LNCAP (cell line): ENCODE measurements around the gene AATF.

ENCODE experiments used
- CTCF ChIP-seq: fragments of 450-650 bp; IDR thresholded peaks from 2 replicates; pipeline ENCODE4 v1.5.1; 2017; ENCODE audit warnings: mild to moderate bottlenecking

AATF gene

GRCh38 chr17:36926226-36926625 is 22.5 kb upstream of the AATF start:
- no peak for TF ChIP-seq CTCF

- no peak for TF ChIP-seq CTCF
Observed at GRCh38 chr17:36926701-36927100, 22.1 kb upstream of the AATF start.

- no peak for TF ChIP-seq CTCF
Observed at GRCh38 chr17:36928471-36929345, 20.0 kb upstream of the AATF start.

DNA sequence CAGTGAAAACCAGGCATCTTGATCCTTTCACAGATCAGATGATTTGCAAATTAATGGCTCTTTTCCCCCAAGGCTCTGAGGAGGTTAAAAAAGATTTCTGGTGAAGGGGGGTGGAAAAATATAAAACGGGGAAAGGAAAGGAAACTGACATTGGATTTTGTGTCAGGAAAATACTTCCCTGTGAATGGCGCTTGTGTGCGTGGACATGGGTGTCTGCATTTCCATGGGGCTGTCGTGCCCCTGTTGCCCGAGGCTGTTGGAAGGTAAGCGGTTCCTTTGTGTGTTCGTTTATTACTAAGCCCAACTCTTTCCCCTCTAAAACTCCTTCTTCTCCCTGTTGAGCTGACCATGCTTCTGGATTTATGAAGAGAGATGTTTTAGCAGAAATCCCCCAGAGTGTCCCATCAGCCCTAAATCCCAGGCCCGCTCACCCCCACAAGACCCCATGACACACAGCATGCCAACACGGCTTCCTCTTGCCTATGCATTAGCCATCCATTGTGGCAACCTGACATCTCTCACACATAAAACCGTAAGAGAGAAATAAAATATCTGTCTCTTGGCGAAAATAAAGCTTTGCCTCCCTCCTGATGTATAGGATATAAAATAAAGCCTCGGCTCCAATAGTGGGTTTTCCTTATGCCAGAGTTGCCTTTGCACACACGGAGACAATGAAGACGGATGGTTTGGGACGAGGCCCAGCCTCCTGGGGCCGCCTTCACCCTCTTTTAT is 18.7 kb upstream of the AATF start:
- TF ChIP-seq CTCF, result no peak

- no peak for TF ChIP-seq CTCF
Observed at GRCh38 chr17:36930583-36930900, 18.2 kb upstream of the AATF start.

DNA sequence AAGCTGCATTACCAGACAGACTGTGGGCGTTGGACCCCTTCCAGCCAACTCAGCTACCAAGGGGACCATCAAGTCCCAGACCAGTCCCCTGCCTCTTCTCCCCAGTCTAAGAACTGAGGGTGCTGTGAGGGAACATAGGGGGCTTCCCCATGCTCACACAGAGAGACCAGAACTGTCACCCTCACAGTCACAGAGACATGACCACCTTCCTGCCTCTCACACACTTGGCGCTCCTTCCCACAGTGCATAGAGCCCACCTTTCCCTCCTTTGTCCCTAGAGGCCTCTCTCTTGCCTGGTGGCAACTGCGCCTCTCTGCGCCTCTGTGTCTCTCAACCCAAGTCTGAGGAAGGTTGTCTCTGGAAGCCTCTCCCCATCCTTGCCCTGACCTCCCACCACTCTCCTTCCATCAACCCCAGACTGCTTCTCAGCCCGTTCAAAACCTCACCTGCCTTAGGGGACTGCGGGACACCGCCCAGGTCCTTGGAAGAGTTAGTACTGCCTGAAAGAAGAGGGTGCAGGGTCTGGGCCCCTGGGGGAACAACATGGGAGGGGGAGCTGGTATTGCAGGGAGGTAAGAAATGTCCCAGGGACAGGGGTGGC is 17.6 kb upstream of the AATF start:
- no peak for TF ChIP-seq CTCF

DNA sequence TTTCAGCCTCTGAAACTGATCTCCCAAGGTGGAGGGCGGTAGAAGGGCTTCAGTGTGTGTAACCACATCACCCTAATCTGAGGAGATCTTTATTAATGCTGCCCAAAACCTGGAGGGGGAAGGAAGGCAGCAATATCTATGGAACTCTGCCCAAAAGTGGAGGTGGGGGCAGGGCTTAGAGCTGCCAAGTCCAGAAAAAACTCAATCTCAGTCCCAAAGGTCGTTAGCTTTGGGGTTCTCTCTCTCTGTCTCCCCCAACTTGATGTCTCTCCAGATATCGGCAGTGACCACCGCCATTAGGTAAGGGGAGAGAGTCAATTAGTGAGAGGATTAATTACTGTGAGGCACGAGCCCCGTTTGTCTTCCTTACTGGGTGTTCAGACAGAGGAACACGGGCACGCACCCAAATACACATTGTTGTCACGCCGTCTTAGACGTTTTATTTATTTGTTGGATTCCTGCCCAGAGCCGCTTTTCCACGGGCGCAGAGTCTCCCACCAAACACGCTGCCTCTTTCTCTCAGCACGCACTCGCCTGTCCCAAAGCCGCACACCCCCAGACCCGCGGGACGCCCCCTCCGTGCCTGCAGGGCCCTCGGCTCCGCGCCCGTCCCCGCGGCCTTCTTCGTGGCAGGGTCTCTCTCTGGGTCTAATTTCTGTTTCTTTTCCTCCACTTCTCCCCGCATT is 16.9 kb upstream of the AATF start:
- no peak for TF ChIP-seq CTCF
